DMS153 treated with DMSO at 0.1 percent for 48 hours (cell line): ENCODE measurements around the gene NFATC1.
A peak's percentile ranks its signal among the peaks of the same experiment; 100 is the strongest.

ENCODE experiments used
- DNase-seq: peaks from one replicate; lab custom pipeline; 2025; ENCODE audit not compliant: unreplicated experiment; lab: John Stamatoyannopoulos, UW

The NFATC1 gene

GRCh38 chr18:79438898-79439627 is 43.3 kb downstream of the NFATC1 start:
- no peak for DNase-seq

GRCh38 chr18:79439628-79440023 is 43.9 kb downstream of the NFATC1 start:
- DNase-seq: no peak

GRCh38 chr18:79440316-79441110 is 44.8 kb downstream of the NFATC1 start:
- DNase-seq: no peak

GRCh38 chr18:79441420-79441819 is 45.7 kb downstream of the NFATC1 start:
- DNase-seq: no peak

- peak; percentile 16 for DNase-seq
Observed at GRCh38 chr18:79442508-79443221, 46.9 kb downstream of the NFATC1 start.

GRCh38 chr18:79445221-79445620 is 49.5 kb downstream of the NFATC1 start:
- no peak for DNase-seq

GRCh38 chr18:79445696-79446561 is 50.2 kb downstream of the NFATC1 start:
- no peak for DNase-seq

- DNase-seq: no peak
Observed at GRCh38 chr18:79446931-79447330, 51.2 kb downstream of the NFATC1 start.

GRCh38 chr18:79447703-79448367 is 52.1 kb downstream of the NFATC1 start:
- DNase-seq: no peak

- no peak for DNase-seq
Observed at GRCh38 chr18:79448621-79449020, 52.9 kb downstream of the NFATC1 start.

- no peak for DNase-seq
Observed at GRCh38 chr18:79449551-79450288, 54.0 kb downstream of the NFATC1 start.

- DNase-seq: no peak
Observed at GRCh38 chr18:79450289-79451080, 54.8 kb downstream of the NFATC1 start.

GRCh38 chr18:79451237-79452125 is 55.8 kb downstream of the NFATC1 start:
- no peak for DNase-seq

- no peak for DNase-seq
Observed at GRCh38 chr18:79452190-79452990, 56.7 kb downstream of the NFATC1 start.

GRCh38 chr18:79452991-79453645 is 57.4 kb downstream of the NFATC1 start:
- no peak for DNase-seq
